DND-41 (cell line): ENCODE data around the gene ADRB1.

Experiments
- ATAC-seq: fragments of 200-7000 bp; cut with Tn5 transposase; 3 replicates; pipeline ENCODE4 v1.9.1; 2021; ENCODE audit warnings: low read depth; ENCODE audit not compliant: insufficient read depth
- DNase-seq: peaks from one replicate; pipeline ENCODE4 v3.0.0-alpha.2; 2020
- H2AFZ ChIP-seq: 2 replicates; pipeline ENCODE4 v1.6.0; 2012; ENCODE audit warnings: low read depth, low read length
- H3K27ac ChIP-seq: 2 replicates; pipeline ENCODE4 v1.5.1; 2012; ENCODE audit warnings: low read length, inconsistent platforms
- H3K27me3 ChIP-seq: fragments of 200-600 bp; sonication (generic); 2 replicates; pipeline ENCODE4 v1.6.0; 2012; ENCODE audit warnings: low read length, mild to moderate bottlenecking, inconsistent platforms; ENCODE audit not compliant: insufficient read depth, poor library complexity
- H3K36me3 ChIP-seq: 2 replicates; pipeline ENCODE4 v1.5.1; 2012; ENCODE audit warnings: low read length, inconsistent platforms; ENCODE audit not compliant: insufficient read depth
- H3K4me1 ChIP-seq: 2 replicates; pipeline ENCODE4 v1.5.1; 2012; ENCODE audit warnings: mild to moderate bottlenecking, low read length; ENCODE audit not compliant: insufficient read depth
- H3K4me2 ChIP-seq: 2 replicates; pipeline ENCODE4 v1.6.0; 2012; ENCODE audit warnings: mild to moderate bottlenecking, moderate library complexity, low read length, inconsistent platforms; ENCODE audit not compliant: insufficient read depth
- H3K4me3 ChIP-seq, 2 experiments: fragments of 200-600 bp in 1 of 2; shearing (Covaris generic) in 1 of 2; 2 replicates each; pipeline ENCODE4 v1.5.1; 2012 to 2016; ENCODE audit warnings: inconsistent platforms in 2 of 2, low read length in 2 of 2, mild to moderate bottlenecking in 2 of 2, low read depth in 1 of 2, moderate library complexity in 1 of 2
- H3K79me2 ChIP-seq: 2 replicates; pipeline ENCODE4 v1.6.0; 2012; ENCODE audit warnings: low read length, inconsistent platforms; ENCODE audit not compliant: insufficient read depth
- H3K9ac ChIP-seq: 2 replicates; pipeline ENCODE4 v1.6.0; 2012; ENCODE audit warnings: low read depth, mild to moderate bottlenecking, inconsistent platforms, low read length, moderate library complexity
- H3K9me3 ChIP-seq: 2 replicates; pipeline ENCODE4 v1.5.1; 2012; ENCODE audit warnings: low read length, moderate library complexity, mild to moderate bottlenecking, inconsistent platforms; ENCODE audit not compliant: insufficient read depth, severe bottlenecking
- H4K20me1 ChIP-seq: 2 replicates; pipeline ENCODE4 v1.6.0; 2012; ENCODE audit warnings: low read length; ENCODE audit not compliant: insufficient read depth
- EZH2 ChIP-seq: IDR thresholded peaks from 3 replicates; pipeline ENCODE4 v1.6.1; 2012; ENCODE audit warnings: borderline replicate concordance, low read depth, mild to moderate bottlenecking, moderate library complexity, low read length, inconsistent platforms; ENCODE audit not compliant: severe bottlenecking
- TF ChIP-seq, protein P1 (sequence below): IDR thresholded peaks from 2 replicates; pipeline ENCODE4 v1.5.1; 2012; ENCODE audit warnings: borderline replicate concordance, low read length, moderate library complexity, mild to moderate bottlenecking; ENCODE audit not compliant: poor library complexity, severe bottlenecking; ENCODE audit errors: extremely low read depth

Gene ADRB1

GRCh38 chr10:114046087-114046458 lies 2.4 kb downstream of the ADRB1 start:
- Histone ChIP-seq H3K4me3 (no peak overlapping the region), H4K20me1 (no peaks in the 10 kb centered on the region), H3K27me3 (no peaks in the 10 kb centered on the region), H3K9me3 (no peaks in the 10 kb centered on the region), H3K36me3 (no peaks in the 10 kb centered on the region), H2AFZ (no peak overlapping the region), H3K79me2 (no peaks in the 10 kb centered on the region), H3K4me2 (0 out of 2 replicates have a peak overlapping the region, but pooled peaks have one; percentile 16), H3K9ac (no peak overlapping the region), H3K4me1 (peaks cover 39% of the 10 kb centered on the region), H3K27ac (no peak overlapping the region)
- TF ChIP-seq, protein P1, sequence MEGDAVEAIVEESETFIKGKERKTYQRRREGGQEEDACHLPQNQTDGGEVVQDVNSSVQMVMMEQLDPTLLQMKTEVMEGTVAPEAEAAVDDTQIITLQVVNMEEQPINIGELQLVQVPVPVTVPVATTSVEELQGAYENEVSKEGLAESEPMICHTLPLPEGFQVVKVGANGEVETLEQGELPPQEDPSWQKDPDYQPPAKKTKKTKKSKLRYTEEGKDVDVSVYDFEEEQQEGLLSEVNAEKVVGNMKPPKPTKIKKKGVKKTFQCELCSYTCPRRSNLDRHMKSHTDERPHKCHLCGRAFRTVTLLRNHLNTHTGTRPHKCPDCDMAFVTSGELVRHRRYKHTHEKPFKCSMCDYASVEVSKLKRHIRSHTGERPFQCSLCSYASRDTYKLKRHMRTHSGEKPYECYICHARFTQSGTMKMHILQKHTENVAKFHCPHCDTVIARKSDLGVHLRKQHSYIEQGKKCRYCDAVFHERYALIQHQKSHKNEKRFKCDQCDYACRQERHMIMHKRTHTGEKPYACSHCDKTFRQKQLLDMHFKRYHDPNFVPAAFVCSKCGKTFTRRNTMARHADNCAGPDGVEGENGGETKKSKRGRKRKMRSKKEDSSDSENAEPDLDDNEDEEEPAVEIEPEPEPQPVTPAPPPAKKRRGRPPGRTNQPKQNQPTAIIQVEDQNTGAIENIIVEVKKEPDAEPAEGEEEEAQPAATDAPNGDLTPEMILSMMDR = no peak
- TF ChIP-seq EZH2 = no peak
- no peak for DNase-seq
- ATAC-seq = no peak

- no peaks in the 10 kb centered on the region for H3K36me3 ChIP-seq
- H3K4me3 ChIP-seq = no peak overlapping the region
- DNase-seq = no peak
- peaks cover 24% of the 10 kb centered on the region for H3K4me1 ChIP-seq
- H3K27ac ChIP-seq = no peak overlapping the region
- no peak overlapping the region for H3K9ac ChIP-seq
- H2AFZ ChIP-seq = no peak overlapping the region
- no peaks in the 10 kb centered on the region for H3K9me3 ChIP-seq
- no peak overlapping the region for H3K4me2 ChIP-seq
- ATAC-seq = no peak
- TF ChIP-seq, protein P1 = no peak
- no peak for TF ChIP-seq EZH2
- no peaks in the 10 kb centered on the region for H3K27me3 ChIP-seq
- H4K20me1 ChIP-seq = no peaks in the 10 kb centered on the region
- H3K79me2 ChIP-seq = no peaks in the 10 kb centered on the region
Measured at GRCh38 chr10:114048472-114048871, 4.8 kb downstream of the ADRB1 start.

DNA sequence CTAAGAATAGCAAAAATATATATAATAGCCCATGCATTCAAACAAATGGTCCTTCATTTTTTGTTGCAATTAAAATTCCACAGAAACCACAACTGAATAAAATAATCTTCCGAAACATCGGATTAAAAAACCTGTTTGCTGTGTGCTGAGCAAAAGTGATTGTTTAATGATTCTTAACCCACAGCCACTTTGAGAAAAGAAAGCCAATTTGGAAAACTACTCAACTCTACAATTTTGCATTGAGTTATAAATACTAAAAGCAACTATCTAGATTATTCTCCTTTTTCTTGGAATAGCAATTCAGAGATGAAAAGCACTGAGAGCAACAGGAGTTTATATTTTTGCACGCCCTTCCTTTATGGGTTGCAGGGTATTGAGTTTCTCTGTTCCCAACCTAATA lies 8.0 kb downstream of the ADRB1 start:
- H3K9ac ChIP-seq = no peak overlapping the region
- no peak overlapping the region for H2AFZ ChIP-seq
- H3K79me2 ChIP-seq = no peaks in the 10 kb centered on the region
- TF ChIP-seq EZH2 = no peak
- TF ChIP-seq, protein P1 = no peak
- ATAC-seq (no peak), DNase-seq (no peak)
- no peaks in the 10 kb centered on the region for H3K27me3 ChIP-seq
- no peak overlapping the region for H3K27ac ChIP-seq
- H3K9me3 ChIP-seq = no peaks in the 10 kb centered on the region
- 0 out of 2 replicates have a peak, but pooled peaks cover 4% of the 10 kb centered on the region for H3K4me1 ChIP-seq
- no peaks in the 10 kb centered on the region for H4K20me1 ChIP-seq
- H3K36me3 ChIP-seq = no peaks in the 10 kb centered on the region
- H3K4me3 ChIP-seq = no peak overlapping the region
- no peak overlapping the region for H3K4me2 ChIP-seq

DNA sequence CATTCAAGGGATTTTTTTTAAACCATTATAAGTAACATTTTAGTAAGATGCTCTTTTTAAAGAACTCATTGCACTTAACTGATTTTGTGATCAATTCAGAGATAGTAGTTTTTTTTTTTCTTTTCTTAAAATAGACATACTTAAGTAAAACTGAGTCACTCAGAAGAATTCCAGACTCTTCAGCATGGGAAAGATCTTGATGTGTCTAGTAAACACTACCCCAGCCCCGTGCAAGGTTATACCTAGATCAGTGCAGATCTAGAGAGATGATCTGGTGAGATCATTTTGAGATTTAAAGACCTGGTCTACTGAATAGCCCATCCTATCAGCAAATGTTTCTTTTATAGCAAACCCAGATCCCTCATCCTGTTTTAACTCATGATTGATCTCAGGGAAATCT lies 8.6 kb downstream of the ADRB1 start:
- Histone ChIP-seq H3K4me1 (0 out of 2 replicates have a peak, but pooled peaks cover 4% of the 10 kb centered on the region), H3K9me3 (no peaks in the 10 kb centered on the region), H3K36me3 (no peaks in the 10 kb centered on the region), H3K79me2 (no peaks in the 10 kb centered on the region), H2AFZ (no peak overlapping the region), H3K27ac (no peak overlapping the region), H3K9ac (no peak overlapping the region), H3K27me3 (no peaks in the 10 kb centered on the region), H3K4me2 (no peak overlapping the region), H4K20me1 (no peaks in the 10 kb centered on the region), H3K4me3 (no peak overlapping the region)
- DNase-seq (no peak), ATAC-seq (no peak)
- TF ChIP-seq, protein P1 = no peak
- TF ChIP-seq EZH2 = no peak
